ENCODE results near the gene TPTE. TPM values are rescaled to one million over a fixed set of nuclear protein-coding genes. Genes with fewer than 3 reads are reported as not detected.
"Not testable (repeated sequence)": the region's sequence is repeated elsewhere in the genome, so short reads cannot be mapped to it uniquely, and the experiment has no call there.

TPTE gene
- total RNA-seq, 2 experiments from 2014 or later: not detected

GRCh38 chr21:10627316-10627863 is 106.0 kb downstream of the TPTE start:
- ATAC-seq (no peak), DNase-seq (no peak)
- POLR2A ChIA-PET: no interaction called here
- Mint-ChIP-seq H3K36me3 (ENCODE audit: low read depth) (no peaks in the 10 kb centered on the region), H3K27ac (no peak overlapping the region), H3K4me3 (no peak overlapping the region), H3K4me1 (no peaks in the 10 kb centered on the region), H3K27me3 (no peaks in the 10 kb centered on the region), H3K9me3 (ENCODE audit: low read depth) (no peaks in the 10 kb centered on the region)
- intact Hi-C loops (cut with DNase I, micrococcal nuclease): no loop called here
- CTCF ChIA-PET: no interaction called here

- POLR2A ChIA-PET; H3K27me3 Mint-ChIP-seq; intact Hi-C loops (cut with DNase I, micrococcal nuclease); H3K4me1 Mint-ChIP-seq; H3K9me3 Mint-ChIP-seq (ENCODE audit: low read depth); CTCF ChIA-PET; H3K27ac Mint-ChIP-seq; ATAC-seq; DNase-seq; H3K36me3 Mint-ChIP-seq (ENCODE audit: low read depth); H3K4me3 Mint-ChIP-seq: not testable (repeated sequence)
Measured at GRCh38 chr21:10629239-10629638, 107.9 kb downstream of the TPTE start.

GRCh38 chr21:10630829-10631228 is 109.4 kb downstream of the TPTE start:
- H3K36me3 Mint-ChIP-seq (ENCODE audit: low read depth); H3K4me1 Mint-ChIP-seq; H3K9me3 Mint-ChIP-seq (ENCODE audit: low read depth); H3K27me3 Mint-ChIP-seq; DNase-seq; H3K4me3 Mint-ChIP-seq; H3K27ac Mint-ChIP-seq; POLR2A ChIA-PET; intact Hi-C loops (cut with DNase I, micrococcal nuclease); ATAC-seq; CTCF ChIA-PET: not testable (repeated sequence)

- ATAC-seq; H3K27ac Mint-ChIP-seq; H3K36me3 Mint-ChIP-seq (ENCODE audit: low read depth); H3K9me3 Mint-ChIP-seq (ENCODE audit: low read depth); CTCF ChIA-PET; H3K4me1 Mint-ChIP-seq; H3K4me3 Mint-ChIP-seq; H3K27me3 Mint-ChIP-seq; POLR2A ChIA-PET; intact Hi-C loops (cut with DNase I, micrococcal nuclease); DNase-seq: not testable (repeated sequence)
Measured at GRCh38 chr21:10631316-10631715, 109.9 kb downstream of the TPTE start.

GRCh38 chr21:10638144-10638543 is 116.8 kb downstream of the TPTE start:
- H3K4me1 Mint-ChIP-seq; CTCF ChIA-PET; H3K9me3 Mint-ChIP-seq (ENCODE audit: low read depth); DNase-seq; POLR2A ChIA-PET; H3K4me3 Mint-ChIP-seq; intact Hi-C loops (cut with DNase I, micrococcal nuclease); ATAC-seq; H3K27me3 Mint-ChIP-seq; H3K36me3 Mint-ChIP-seq (ENCODE audit: low read depth); H3K27ac Mint-ChIP-seq: not testable (repeated sequence)

- Mint-ChIP-seq H3K27ac (no peak overlapping the region), H3K27me3 (no peaks in the 10 kb centered on the region), H3K4me3 (no peak overlapping the region), H3K36me3 (ENCODE audit: low read depth) (no peaks in the 10 kb centered on the region), H3K4me1 (no peaks in the 10 kb centered on the region), H3K9me3 (ENCODE audit: low read depth) (no peaks in the 10 kb centered on the region)
- ChIA-PET CTCF (no interaction called here), POLR2A (no interaction called here)
- DNase-seq (no peak), ATAC-seq (no peak)
- intact Hi-C loops (cut with DNase I, micrococcal nuclease): no loop called here
Measured at GRCh38 chr21:10639123-10639522, 117.7 kb downstream of the TPTE start.

GRCh38 chr21:10639746-10640145 is 118.4 kb downstream of the TPTE start:
- CTCF ChIA-PET; intact Hi-C loops (cut with DNase I, micrococcal nuclease); H3K9me3 Mint-ChIP-seq (ENCODE audit: low read depth); H3K4me3 Mint-ChIP-seq; H3K27me3 Mint-ChIP-seq; H3K27ac Mint-ChIP-seq; H3K36me3 Mint-ChIP-seq (ENCODE audit: low read depth); DNase-seq; POLR2A ChIA-PET; ATAC-seq; H3K4me1 Mint-ChIP-seq: not testable (repeated sequence)

GRCh38 chr21:10640446-10640845 is 119.1 kb downstream of the TPTE start:
- Mint-ChIP-seq H3K4me1 (no peaks in the 10 kb centered on the region), H3K4me3 (no peak overlapping the region), H3K9me3 (ENCODE audit: low read depth) (no peaks in the 10 kb centered on the region), H3K36me3 (ENCODE audit: low read depth) (no peaks in the 10 kb centered on the region), H3K27ac (no peak overlapping the region), H3K27me3 (no peaks in the 10 kb centered on the region)
- CTCF ChIA-PET: no interaction called here
- POLR2A ChIA-PET: no interaction called here
- no peak for ATAC-seq
- intact Hi-C loops (cut with DNase I, micrococcal nuclease): no loop called here
- DNase-seq: no peak

GRCh38 chr21:10641107-10641506 is 119.7 kb downstream of the TPTE start:
- Mint-ChIP-seq H3K4me3 (no peak overlapping the region), H3K4me1 (no peaks in the 10 kb centered on the region), H3K9me3 (ENCODE audit: low read depth) (no peaks in the 10 kb centered on the region), H3K27me3 (no peaks in the 10 kb centered on the region), H3K27ac (no peak overlapping the region), H3K36me3 (ENCODE audit: low read depth) (no peaks in the 10 kb centered on the region)
- intact Hi-C loops (cut with DNase I, micrococcal nuclease): no loop called here
- POLR2A ChIA-PET: no interaction called here
- no peak for DNase-seq
- CTCF ChIA-PET: no interaction called here
- no peak for ATAC-seq

- DNase-seq; H3K27me3 Mint-ChIP-seq; H3K36me3 Mint-ChIP-seq (ENCODE audit: low read depth); H3K27ac Mint-ChIP-seq; H3K4me1 Mint-ChIP-seq; ATAC-seq; H3K4me3 Mint-ChIP-seq; CTCF ChIA-PET; intact Hi-C loops (cut with DNase I, micrococcal nuclease); POLR2A ChIA-PET; H3K9me3 Mint-ChIP-seq (ENCODE audit: low read depth): not testable (repeated sequence)
Measured at GRCh38 chr21:10645667-10646066, 124.3 kb downstream of the TPTE start.

GRCh38 chr21:10649350-10650149 is 128.2 kb downstream of the TPTE start:
- intact Hi-C loops (cut with DNase I, micrococcal nuclease): not testable (repeated sequence)

GRCh38 chr21:10650297-10650696 is 128.9 kb downstream of the TPTE start:
- H3K27me3 Mint-ChIP-seq; H3K4me1 Mint-ChIP-seq; H3K36me3 Mint-ChIP-seq (ENCODE audit: low read depth); intact Hi-C loops (cut with DNase I, micrococcal nuclease); ATAC-seq; POLR2A ChIA-PET; DNase-seq; H3K9me3 Mint-ChIP-seq (ENCODE audit: low read depth); H3K27ac Mint-ChIP-seq; H3K4me3 Mint-ChIP-seq; CTCF ChIA-PET: not testable (repeated sequence)

More at GRCh38 chr21:10649350-10650149, 128.2 kb downstream of the TPTE start:
- H3K9me3 Mint-ChIP-seq (ENCODE audit: low read depth); ATAC-seq; H3K4me3 Mint-ChIP-seq; H3K27me3 Mint-ChIP-seq; H3K36me3 Mint-ChIP-seq (ENCODE audit: low read depth); CTCF ChIA-PET; DNase-seq; H3K4me1 Mint-ChIP-seq; POLR2A ChIA-PET; H3K27ac Mint-ChIP-seq: not testable (repeated sequence)

All from activated CD4-positive, alpha-beta T cell treated with anti-CD3 and anti-CD28 coated beads for 36 hours (primary cell).